Spleen (tissue), 7 donors: Measurements from ENCODE around the gene SLC35F1.

Source experiments
- CTCF ChIP-seq, 11 experiments: fragments of 200-600 bp in 7 of 11; fragments of 450-650 bp in 4 of 11; sonication (generic) in 4 of 11; IDR thresholded peaks in 8 of 11; conservative IDR thresholded peaks in 3 of 11; 1 replicate in 7 of 11; 2 replicates in 4 of 11; pipeline versions ENCODE4 v1.4.0 to v1.8.0; 2016 to 2021; ENCODE audit warnings: antibody characterized with exemption in 11 of 11, inconsistent platforms in 4 of 11, mild to moderate bottlenecking in 1 of 11
- POLR2A ChIP-seq, 3 donors: fragments of 450-650 bp; IDR thresholded peaks; one replicate each; pipeline ENCODE4 v1.5.1; 2017; ENCODE audit warnings: antibody characterized with exemption in 3 of 3, mild to moderate bottlenecking in 1 of 3
- donor health status: DM: no; HTN: no; CAD: no; lungs with moderate emphysema.
- donor health status: DM: no; HTN: no; CAD: no.
- donor health status: DM: no; HTN: no; CAD: no.

DNA sequence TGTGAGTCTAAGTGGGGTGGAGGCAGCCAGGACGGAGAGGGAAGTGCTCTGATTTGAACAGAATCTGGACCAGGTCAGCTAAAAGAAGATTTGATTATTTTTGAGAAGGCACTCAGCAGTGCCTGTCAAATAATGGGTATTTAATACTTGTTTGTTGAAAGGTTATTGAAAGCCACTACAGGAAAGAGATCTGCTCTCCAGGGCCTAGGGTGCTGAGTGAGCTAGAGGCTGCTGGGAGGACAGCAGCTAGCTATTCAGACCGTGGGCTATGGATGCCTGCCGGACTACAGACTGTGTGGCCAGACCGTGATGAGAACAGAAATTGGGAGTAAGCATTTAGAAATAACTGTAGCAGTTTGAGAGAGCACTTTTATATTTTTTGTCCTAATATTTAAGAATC is 8.8 kb downstream of the SLC35F1 start:
- TF ChIP-seq CTCF (IDR thresholded peaks at IDR 0.05 in 8 of 11, conservative IDR thresholded peaks at IDR 0.05 in 3 of 11) (no peak), POLR2A (IDR thresholded peaks at IDR 0.05) (no peak)
